G401.6 (cell line): ENCODE data around the gene CPED1.
"Not testable (repeated sequence)": the region's sequence is repeated elsewhere in the genome, so short reads cannot be mapped to it uniquely, and the experiment has no call there.

Source experiments
- FAIRE-seq: peaks from 2 replicates; lab custom pipeline; 2012; peaks lifted over from hg19 to GRCh38; lab: Jason Lieb, UNC

The CPED1 gene

GRCh38 chr7:121071662-121072061 lies 83.2 kb downstream of the CPED1 start:
- FAIRE-seq: no peak

GRCh38 chr7:121072826-121073225 lies 84.3 kb downstream of the CPED1 start:
- no peak for FAIRE-seq

GRCh38 chr7:121073463-121074099 lies 85.1 kb downstream of the CPED1 start:
- no peak for FAIRE-seq

GRCh38 chr7:121075424-121075841 lies 86.9 kb downstream of the CPED1 start:
- not testable (repeated sequence) for FAIRE-seq

GRCh38 chr7:121075952-121076349 lies 87.4 kb downstream of the CPED1 start:
- FAIRE-seq: no peak

GRCh38 chr7:121076350-121077164 lies 88.0 kb downstream of the CPED1 start:
- no peak for FAIRE-seq

- no peak for FAIRE-seq
Measured at GRCh38 chr7:121077165-121077630, 88.7 kb downstream of the CPED1 start.

- no peak for FAIRE-seq
Measured at GRCh38 chr7:121078701-121079227, 90.3 kb downstream of the CPED1 start.

GRCh38 chr7:121079425-121080169 lies 91.1 kb downstream of the CPED1 start:
- FAIRE-seq: no peak

GRCh38 chr7:121080257-121080912 lies 91.9 kb downstream of the CPED1 start:
- FAIRE-seq: no peak

GRCh38 chr7:121080913-121081326 lies 92.4 kb downstream of the CPED1 start:
- no peak for FAIRE-seq

GRCh38 chr7:121081327-121081936 lies 92.9 kb downstream of the CPED1 start:
- FAIRE-seq: peak; percentile 17

- no peak for FAIRE-seq
Measured at GRCh38 chr7:121082400-121083101, 94.0 kb downstream of the CPED1 start.

GRCh38 chr7:121083138-121083789 lies 94.8 kb downstream of the CPED1 start:
- FAIRE-seq: no peak

GRCh38 chr7:121083790-121084251 lies 95.3 kb downstream of the CPED1 start:
- no peak for FAIRE-seq

GRCh38 chr7:121084256-121084655 lies 95.7 kb downstream of the CPED1 start:
- FAIRE-seq: no peak

GRCh38 chr7:121084748-121085336 lies 96.3 kb downstream of the CPED1 start:
- no peak for FAIRE-seq

GRCh38 chr7:121085922-121086321 lies 97.4 kb downstream of the CPED1 start:
- FAIRE-seq: no peak

- no peak for FAIRE-seq
Measured at GRCh38 chr7:121088870-121089269, 100.4 kb downstream of the CPED1 start.

- FAIRE-seq: no peak
Measured at GRCh38 chr7:121094829-121095228, 106.3 kb downstream of the CPED1 start.
